ENCODE measurements around the gene WDFY2.

WDFY2 gene

DNA sequence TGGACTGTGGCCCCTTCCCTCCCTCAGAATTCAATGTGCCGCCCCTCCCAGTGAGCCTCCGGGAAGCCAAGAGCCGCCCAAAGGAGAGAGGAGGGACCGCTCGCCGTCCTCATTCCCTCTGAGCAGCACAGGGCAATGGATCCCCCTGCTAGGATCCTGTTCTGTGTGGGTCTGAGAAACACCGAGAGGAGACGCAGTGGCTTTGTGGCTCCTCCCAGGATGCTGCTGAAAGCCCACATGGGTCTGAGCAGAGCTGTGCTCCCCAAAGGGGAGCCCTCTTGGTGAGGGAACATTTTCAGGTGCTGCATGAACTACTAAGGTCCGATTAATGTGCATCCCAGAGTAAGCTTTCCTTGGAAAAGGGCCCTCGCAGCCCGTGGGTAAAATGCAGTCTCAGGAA, 189.3 kb downstream of the WDFY2 start:
- DNase-seq: no peak

DNA sequence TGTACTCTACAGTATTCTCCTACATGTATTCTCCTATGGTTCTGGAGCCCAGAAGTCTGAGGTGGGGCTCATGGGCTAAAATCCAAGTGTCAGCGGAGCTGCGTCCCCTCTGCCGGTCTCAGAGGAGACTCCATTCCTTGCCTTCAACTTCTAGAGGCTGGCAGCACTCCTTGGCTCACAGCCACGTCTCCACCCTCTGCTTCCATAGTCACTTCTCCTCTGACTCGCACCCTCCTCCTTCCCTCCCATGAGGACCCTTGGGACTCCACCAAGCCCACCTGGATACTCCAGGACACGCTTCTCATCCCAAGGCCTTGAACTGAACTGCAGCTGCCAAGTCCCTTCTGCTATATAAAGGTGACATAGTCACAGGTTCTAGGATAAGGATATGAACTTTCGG, 191.9 kb downstream of the WDFY2 start:
- DNase-seq: no peak

DNA sequence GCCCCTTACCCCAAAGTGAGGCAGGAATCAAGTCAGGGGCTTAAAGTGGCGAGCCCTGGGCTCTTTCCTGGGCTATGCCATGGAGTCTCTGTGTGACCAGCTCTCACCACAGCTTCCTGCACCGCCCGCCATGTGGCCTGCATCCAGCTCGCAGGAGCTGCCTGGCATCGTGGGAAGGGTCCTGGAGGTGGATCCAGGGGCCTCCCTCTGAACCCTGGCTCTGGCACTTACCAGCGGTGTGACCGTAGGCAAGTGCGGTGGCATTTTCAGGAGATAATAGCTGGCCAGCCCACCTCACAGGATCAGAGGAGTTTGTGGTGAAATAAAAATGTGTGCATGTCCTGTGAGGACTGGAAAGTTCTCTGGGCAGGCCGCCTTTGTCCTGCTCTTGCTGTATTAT, 193.7 kb downstream of the WDFY2 start:
- DNase-seq: no peak

DNA sequence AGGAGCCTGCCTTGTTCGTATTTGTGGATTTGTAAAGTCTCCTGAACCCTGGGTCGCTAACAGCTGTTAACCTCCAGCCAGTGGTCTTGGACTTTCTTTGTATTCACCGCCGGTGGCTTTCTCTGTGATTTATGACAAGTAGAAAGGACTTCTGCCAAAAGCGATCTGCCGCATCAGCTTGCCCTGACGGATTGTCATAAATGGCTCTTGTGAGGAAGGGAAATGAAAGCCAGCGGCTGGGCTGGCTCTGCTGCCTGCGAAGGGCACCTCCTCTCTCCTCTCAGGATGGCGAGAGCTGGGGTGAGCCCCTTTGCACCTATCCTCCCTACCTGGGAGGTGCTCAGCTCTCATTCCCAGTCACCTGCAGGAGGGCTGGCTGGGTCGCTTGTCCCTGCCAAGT, 194.1 kb downstream of the WDFY2 start:
- no peak for DNase-seq

DNA sequence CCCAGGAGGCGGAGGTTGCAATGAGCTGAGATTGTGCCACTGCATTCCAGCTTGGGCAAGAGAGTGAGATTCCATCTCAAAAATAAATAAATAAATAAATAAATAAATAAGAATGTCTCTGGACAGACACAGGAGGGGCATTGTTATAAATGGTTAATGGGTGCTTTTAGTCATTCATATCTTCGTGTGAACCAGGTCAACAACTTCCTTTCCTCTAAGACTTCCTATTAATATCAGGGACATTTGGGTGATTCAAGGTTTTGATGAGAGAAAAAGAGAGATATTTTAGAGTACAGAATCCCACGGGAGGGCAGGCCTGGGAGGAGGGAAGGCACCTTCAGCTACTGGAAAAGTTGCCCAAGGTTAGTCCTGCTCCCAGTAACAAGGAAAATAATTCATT, 195.8 kb downstream of the WDFY2 start:
- DNase-seq: no peak

DNA sequence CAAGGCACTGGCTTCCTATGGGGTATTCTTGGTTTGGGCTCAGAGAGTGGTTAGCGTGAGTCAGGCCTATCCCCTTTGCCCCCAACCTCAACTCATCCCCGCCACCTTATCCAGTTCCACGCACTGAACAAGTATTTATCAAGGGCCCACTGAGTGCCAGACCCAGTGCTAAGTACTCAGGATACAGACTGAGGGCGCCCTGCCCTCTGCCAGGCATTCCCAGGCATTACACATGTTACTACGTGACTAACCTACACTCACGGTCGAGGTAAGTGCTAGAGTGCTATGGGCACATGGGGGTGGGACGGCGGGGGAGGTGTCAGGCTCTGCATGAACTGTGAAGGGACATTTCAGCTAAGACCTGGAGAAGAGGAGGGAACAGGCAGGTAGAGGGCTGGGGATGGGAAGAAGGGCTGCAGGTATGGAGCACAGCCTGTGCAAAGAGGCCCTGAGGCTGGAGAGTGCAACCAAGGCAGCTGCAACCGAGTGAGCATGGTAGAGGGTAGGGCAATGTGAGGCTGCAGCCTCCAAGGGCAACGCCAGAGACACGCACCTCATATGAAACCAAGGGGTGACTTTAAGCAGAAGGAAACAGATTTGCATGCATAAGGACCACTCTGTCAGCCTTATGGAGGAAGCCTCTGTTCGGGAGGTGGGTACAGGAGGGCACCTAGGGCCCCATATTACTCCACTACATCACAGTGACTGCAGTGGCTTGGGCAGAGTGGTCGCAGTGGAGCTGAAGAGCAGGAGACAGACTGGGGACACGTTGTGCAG, 197.2 kb downstream of the WDFY2 start:
- DNase-seq: no peak

DNA sequence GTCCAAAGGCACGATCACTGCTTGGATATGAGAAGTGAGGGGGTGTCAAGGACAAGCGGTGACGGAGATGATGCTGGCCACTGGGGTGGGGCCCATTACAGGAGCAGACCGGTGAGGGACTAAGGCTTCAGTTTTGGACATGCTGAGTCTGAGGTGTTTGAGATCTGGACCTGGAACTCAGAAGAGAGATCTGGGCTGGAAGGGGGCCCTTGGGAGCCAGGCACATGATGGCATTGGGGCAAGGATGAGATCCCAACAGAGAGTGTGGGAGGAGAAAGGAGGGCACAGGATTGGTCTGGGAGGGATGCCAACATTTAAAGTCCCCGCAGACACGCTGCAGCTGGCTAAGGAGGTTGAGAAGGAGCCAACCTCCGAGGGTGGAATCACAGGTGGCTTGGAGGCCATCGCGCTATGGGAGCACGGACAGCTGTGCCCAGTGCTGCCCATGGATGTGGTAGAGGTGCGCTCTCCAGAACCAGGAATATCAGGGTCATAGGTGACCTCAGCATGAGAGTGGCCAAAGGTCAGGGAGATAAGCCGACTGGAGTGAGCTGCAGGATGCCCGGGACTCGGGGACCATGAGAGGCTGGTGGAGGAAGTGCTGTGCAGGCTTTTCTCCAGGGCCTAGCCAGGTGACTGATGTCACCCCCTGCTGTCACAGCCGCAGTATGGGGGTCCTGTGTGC, 197.9 kb downstream of the WDFY2 start:
- DNase-seq: no peak

DNA sequence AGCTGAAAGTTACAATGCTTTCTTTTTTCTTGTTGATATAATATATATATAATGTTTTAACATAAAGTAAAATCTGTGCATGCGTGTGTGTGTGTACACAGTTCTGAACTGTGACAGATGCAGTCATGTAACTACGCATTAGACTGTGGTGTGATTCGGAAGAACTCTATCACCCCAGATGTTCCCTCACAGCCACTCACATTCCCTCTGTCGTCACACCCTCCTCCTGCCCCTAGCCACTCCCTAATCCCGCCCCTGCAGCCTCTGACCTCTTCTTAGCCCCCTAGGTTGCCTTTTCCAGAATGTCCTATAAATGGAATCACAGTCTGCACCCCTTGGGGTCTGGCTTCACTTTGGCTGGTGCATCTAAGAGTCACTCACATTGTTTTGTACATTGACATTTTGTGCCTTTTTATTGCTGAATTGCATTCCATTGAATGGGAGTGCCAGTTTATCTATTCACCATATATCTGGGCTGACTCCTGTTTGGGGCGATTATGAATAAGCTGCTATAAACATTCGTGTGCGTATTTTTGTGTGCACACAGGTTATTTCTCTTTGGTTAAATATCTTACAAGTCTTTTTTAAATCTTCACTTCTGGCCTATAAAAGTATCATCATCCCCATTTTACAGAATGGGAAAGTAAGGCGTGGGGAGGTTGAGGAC, 199.3 kb downstream of the WDFY2 start:
- no peak for DNase-seq

DNA sequence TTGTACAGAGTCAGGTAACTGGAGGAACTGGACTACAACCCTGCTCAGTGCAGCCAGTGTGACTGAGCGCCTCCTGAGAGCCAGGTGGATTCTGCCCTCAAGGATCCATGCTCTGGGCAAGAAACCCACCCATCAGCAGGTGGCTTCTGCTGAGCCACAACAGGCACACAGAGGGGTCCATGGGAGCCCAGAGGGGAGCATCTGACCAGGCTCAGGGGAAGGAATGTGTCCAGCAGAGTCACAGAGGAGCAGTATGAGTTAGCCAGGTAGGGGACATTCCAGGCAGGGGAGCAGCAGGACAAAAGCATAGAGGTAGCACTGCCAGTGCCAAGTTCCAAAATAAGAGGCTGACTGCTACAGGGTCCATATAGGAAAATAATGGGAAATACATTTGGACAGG, 199.8 kb downstream of the WDFY2 start:
- no peak for DNase-seq

DNA sequence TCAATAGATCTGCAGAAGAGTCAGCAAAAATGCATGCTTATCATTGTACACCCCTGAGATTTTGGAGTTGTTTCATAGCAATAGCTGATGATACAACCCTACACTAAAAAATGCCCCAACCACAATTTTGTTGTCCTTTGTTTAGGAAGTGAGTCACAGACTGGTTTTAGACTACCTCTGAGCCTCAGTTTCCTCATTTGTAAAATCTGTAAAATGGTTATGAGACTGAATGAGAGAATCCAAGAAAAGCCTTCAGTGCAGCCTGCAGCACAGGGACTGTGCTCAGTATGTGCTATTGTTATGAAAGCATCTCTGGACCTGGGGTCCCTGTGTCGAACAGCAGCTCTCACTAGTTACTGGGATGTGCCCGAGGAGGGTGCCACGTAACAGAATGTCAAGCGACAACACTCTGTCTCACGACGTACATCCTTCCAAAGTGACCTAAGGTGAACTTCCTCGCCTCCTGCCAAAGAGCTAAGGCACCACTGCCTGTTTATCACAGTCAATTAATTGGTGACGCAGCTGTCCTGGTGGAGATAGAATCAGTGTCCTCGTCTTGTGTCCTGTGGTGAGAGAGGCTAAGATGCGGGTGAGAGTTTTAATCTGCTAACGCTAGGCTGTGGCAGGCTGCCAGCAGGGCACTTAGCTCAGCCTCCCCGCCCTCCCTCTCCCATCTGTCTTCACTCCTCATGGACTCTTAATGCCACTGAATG, 201.6 kb downstream of the WDFY2 start:
- no peak for DNase-seq

DNA sequence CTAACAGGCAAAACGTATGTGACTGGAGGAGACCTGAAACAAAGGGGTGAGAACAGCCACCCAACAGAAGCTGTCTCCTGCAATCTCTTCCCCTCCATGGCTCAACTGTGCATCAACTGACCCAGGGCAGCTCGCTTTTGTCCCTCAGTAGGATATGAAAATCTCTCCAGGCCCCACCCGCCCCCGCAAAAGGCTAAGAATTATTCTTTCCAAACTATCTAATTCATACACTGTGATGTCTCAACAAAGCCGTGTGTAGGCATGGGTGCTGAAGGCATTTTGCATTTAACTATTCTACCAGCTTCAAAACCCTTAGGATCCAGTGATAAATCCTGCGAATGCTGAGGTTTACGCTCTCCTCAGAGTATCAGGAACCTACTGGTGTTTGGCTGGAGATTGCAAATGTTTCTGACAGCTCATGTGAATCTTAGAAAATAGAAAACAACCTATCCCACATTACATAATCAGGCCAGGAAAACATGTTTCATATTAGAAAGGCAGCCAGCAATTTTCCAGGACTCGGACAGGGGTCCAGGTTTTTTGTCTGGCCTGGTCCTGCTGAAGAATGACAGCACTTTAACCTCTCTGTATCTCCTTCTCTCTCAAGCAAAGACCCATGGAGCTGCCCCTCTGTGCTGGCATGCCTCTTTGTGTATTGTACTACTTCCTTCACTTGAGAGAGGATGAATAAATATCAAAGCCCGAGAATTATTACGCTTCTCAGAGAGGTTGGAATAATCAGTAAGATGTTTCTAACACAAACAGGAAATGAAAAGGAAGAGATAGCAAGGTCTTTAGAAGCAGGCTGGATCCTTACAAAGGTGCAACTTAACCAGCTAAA, 202.4 kb downstream of the WDFY2 start:
- no peak for DNase-seq

DNA sequence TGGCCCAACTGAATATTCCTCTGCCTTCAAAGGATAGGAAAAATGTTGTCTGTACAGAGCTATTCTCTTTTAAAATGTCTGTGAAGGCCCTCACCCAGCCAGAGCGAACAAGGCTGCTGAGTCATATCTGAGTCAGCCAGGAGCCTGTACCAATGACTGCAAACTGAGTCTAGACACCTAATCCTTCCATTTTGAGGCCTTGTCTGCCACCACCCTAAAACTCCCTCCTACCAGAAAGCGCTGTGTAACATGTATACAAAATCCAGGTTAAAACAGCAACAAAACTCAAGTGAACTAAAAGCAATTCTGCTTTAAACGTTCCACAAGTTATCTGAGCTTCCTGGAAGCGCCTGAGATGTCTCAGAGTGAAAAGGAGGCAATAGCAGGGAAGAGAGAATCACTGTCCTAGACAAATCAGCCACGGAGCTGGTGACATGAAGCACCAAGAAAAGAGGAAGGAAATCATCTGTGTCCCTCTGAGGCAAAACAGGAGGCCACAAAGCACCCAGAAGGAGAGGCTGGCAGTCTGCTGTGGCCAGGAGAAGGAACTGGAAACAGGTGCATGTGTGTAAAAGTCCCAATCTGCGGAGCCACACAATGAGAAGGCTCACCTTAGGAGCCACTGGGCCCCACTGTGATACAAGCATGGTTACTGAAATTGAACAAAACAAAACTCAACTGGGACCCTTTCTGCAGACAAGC, 209.5 kb downstream of the WDFY2 start:
- no peak for DNase-seq

DNA sequence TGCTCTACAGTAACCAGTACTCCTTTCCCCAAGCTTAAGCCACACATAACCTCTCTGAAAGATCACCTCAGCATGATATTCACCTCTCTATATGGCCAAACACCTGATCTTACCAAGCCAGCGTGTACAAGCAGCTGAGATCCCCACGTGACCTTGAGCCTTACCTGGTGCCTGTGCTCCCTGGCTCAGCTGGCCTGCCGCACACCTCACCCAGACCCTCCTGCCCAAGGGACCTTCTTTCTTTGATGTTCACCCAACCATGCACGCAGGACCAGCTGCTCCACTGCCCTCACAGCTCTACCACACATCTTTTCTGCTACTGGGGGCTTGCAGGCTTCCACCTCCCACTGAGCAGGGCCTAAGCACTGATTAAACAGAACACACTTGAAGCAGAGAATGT, 210.7 kb downstream of the WDFY2 start:
- no peak for DNase-seq

DNA sequence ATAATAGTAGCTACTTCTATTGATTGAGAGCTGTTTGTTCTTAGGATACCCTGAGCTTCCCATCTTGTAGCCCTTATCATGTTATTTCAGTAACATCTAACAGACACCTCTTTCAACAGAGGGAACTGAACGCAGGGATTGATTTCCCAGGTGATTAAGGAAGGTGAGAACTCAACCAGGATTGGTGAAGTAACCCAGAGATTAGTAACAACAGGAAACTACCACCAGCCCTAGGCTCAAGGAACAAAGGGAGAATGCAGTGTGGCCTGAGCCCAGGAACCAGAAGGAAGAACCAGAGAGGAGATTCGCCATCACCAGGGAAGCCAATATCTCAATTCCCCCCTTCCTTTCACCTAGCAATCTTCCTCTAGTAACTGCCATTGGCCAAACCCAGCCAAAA, 211.2 kb downstream of the WDFY2 start:
- no peak for DNase-seq

DNA sequence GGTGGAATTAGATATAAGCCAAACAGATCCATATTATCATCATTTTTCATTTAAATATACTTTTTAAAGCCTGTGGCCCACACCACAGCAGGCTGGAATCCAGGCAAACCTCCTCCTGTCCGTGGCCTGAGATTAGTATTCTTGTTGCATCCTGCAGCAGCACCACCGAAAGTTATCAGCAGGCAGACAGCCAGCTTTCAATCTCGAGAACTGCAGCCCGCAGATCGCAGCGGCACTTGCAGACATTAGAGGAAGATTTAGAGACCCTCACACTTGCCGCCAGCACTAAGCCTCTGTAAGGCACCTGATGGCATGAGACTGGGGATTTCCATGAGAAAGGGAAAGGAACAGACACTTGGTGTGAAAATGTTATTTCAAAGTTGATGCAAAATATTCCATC, 212.3 kb downstream of the WDFY2 start:
- DNase-seq: no peak

DNA sequence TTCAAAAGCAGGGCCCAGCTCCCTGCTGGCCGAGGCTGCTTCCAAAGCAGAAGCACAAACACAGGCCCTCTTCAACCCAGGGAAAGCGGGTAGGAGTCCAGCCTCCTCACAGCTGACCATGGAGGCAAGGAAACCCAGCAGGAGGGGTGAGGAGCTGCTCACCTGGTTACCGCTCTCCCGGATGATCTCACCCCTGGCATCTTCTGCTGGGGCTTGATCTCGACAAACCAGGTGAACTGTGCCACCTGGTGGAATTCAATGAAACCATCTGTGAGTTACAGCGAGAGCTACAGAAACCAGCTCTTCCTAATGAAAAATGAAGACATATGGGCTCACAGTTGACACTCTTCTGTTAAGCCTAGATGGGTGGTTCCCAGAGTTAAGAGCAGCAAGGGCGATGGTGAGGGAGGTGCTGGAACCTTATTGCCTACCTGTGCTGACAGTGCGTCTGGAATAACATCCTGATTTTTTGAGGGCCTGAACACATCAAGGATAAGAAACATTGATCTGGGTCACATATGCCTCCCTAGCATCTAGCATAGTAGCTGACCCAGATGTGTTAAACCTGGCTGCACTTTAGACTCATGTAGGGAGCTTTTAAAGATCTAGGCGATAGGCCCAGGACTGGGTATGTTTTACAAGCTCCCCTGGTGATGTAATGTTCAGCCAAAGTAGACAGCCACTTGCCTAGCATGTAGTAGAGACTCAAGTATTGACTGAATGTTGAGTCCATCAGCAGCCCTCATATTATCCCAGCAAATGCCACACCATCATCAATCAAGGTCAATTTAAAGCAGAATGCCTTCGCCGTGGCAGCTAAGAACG, 213.6 kb downstream of the WDFY2 start:
- DNase-seq: peak; percentile 56

DNA sequence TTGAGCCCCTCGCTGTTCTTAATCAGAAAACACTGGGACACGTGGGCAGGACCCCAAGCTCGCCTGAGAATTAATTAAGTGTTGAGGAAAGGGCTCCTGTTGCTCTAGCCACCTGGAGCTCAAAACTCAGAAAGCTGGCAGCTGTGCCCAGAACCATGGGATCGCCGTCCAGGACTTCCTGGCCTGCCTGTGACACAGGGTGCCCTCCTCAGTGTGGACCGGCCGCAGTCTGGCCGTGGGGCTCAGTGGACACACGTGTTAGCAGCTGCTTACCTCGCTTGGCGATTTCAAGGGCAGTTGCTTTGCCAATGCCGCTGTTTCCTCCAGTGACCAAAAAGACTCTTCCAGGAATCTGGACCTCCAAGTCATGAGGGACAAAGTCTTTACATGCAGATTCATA, 215.0 kb downstream of the WDFY2 start:
- DNase-seq: no peak

DNA sequence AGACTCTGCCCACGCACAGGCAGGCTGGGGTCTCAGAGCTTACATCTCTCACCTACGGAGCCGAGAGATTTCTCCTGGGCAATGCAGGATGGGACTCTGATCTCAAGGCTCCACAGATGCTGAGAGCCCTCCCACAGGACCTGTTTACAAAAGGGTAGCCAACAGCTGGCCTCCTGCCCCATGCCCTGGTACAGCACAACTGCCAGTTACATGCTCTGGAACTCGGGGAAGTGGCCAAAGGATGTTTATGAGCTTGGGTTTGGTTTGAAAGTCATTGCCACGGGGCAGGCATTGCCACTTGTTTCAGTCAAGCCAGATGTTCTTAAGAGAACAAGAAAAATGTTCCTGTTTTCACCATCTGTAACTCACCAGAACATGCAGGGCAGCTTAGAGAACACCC, 216.2 kb downstream of the WDFY2 start:
- DNase-seq: no peak

DNA sequence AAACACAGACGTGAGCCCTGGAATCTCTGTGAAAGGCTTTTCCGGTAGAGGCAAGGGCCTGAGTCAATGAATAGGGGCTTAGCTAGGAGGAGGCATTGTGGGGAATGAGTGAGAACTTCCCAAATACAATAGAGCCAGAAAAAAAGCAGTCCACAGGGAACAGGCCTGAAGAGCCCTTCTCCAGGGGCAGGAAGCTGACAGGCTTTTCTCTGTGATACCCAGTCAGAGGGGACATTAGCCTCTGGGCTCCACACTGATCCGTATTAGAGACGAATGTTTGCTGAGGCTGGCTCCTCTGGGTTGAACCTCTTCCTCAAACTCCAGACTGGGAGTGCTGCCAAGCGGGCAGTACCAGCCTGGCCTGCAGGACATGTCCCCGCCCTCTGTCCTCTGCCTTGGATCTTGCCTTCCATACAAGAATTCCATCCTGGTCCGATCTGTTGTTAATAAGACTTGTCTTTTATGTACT, 217.4 kb downstream of the WDFY2 start:
- DNase-seq: no peak

DNA sequence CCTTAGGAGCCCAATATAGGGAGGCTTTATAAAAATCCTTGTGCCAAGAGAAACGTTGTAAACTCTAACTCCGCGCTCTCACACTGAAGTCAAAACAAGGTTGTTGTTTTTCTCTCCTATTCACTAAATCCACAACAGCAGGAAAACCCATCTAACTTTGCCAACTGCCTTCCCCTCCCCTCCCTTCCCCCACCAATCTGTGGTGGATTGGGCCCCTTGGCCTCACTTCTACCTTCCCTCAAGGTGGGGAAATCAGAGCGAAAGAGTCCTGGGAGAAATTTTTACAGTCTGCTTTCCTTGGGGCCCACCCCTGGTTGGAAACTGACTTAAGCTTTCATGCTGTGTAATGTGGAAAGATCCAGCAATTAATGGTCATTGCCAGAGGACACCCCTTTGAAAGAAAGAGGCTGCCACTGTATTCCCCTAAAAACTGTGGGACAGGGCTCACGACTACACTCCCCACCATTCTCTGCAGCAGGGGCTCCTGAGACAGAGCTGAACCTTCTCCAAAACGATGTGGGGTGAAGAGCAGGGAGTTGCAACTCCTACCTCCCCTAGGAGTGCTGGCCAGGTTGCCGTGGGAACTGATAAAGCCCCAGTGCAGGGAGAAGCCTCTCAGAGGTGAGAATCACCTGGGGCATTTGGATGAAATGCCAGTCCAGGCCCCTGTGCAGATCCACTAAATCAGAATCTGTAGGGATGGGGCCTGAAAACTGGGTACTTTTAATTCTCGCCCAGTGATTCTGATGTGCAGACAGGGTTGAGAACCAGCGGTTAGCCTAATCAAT, 218.6 kb downstream of the WDFY2 start:
- no peak for DNase-seq

All from activated CD4-positive, alpha-beta T cell treated with anti-CD3 and anti-CD28 coated beads, Interleukin-2, amount 50 U/mL, for 1 hour (primary cell).